ENCODE results near the gene SRGAP3. TPM values are rescaled to one million over a fixed set of nuclear protein-coding genes. Genes with fewer than 3 reads are reported as not detected.

SRGAP3 gene
- total and polyA plus RNA-seq, 8 donors: 0.31 to 31.7 (median 5.8) TPM

- peak in 1 of 2 donors; percentile 48 for DNase-seq
- intact Hi-C loops (cut with DNase I; ENCODE audit: low total_unique reads): no loop called here
- H3K27ac ChIP-seq: no peak overlapping the region
- no peak for TF ChIP-seq POLR2AphosphoS5 (IDR thresholded peaks at IDR 0.05)
- no peak for TF ChIP-seq POLR2A (IDR thresholded peaks at IDR 0.05)
- TF ChIP-seq CTCF (IDR thresholded peaks at IDR 0.05): no peak
- TF ChIP-seq EP300 (IDR thresholded peaks at IDR 0.05): no peak
- no peaks in the 10 kb centered on the region for H3K36me3 ChIP-seq
- WGBS, 5 donors: 67 to 88% (median 84%) methylated on average over 8 of the region's 8 CpGs
- H3K27me3 ChIP-seq: no peaks in the 10 kb centered on the region
- peaks cover 0 to 12% (median 8%) of the 10 kb centered on the region in 4 donors for H3K4me1 ChIP-seq
- H3K9me3 ChIP-seq: no peaks in the 10 kb centered on the region
- H3K4me3 ChIP-seq: no peak overlapping the region
Measured at GRCh38 chr3:9108876-9109567, 140.4 kb downstream of the SRGAP3 start.

- no peak overlapping the region for H3K4me3 ChIP-seq
- no peaks in the 10 kb centered on the region for H3K9me3 ChIP-seq
- H3K27me3 ChIP-seq: no peaks in the 10 kb centered on the region
- no peak for DNase-seq
- no peaks in the 10 kb centered on the region for H3K36me3 ChIP-seq
- intact Hi-C loops (cut with DNase I; ENCODE audit: low total_unique reads): no loop called here
- H3K27ac ChIP-seq: no peak overlapping the region
- peaks cover 0 to 19% (median 11%) of the 10 kb centered on the region in 4 donors for H3K4me1 ChIP-seq
- TF ChIP-seq EP300 (IDR thresholded peaks at IDR 0.05): no peak
- TF ChIP-seq CTCF (IDR thresholded peaks at IDR 0.05): no peak
- WGBS, 5 donors: 84 to 100% (median 94%) methylated on average over 1 of the region's 1 CpG
Measured at GRCh38 chr3:9107738-9108137, 141.7 kb downstream of the SRGAP3 start.

GRCh38 chr3:9105421-9105820 is 144.0 kb downstream of the SRGAP3 start:
- Histone ChIP-seq H3K27ac (no peak overlapping the region), H3K4me1 (peaks cover 0 to 11% (median 10%) of the 10 kb centered on the region in 4 donors), H3K9me3 (no peaks in the 10 kb centered on the region), H3K4me3 (no peak overlapping the region), H3K27me3 (no peaks in the 10 kb centered on the region), H3K36me3 (no peaks in the 10 kb centered on the region)
- TF ChIP-seq EP300 (IDR thresholded peaks at IDR 0.05) (no peak), POLR2AphosphoS5 (IDR thresholded peaks at IDR 0.05) (no peak), POLR2A (IDR thresholded peaks at IDR 0.05) (no peak)
- DNase-seq: no peak
- WGBS, 5 donors: 70 to 86% (median 75%) methylated on average over 1 of the region's 1 CpG
- intact Hi-C loops (cut with DNase I; ENCODE audit: low total_unique reads): no loop called here

- H3K36me3 ChIP-seq: no peaks in the 10 kb centered on the region
- H3K27me3 ChIP-seq: no peaks in the 10 kb centered on the region
- H3K9me3 ChIP-seq: no peaks in the 10 kb centered on the region
- DNase-seq: no peak
- intact Hi-C loops (cut with DNase I; ENCODE audit: low total_unique reads): no loop called here
- H3K27ac ChIP-seq: no peak overlapping the region
- H3K4me1 ChIP-seq: peaks cover 0 to 12% (median 10%) of the 10 kb centered on the region in 4 donors
- H3K4me3 ChIP-seq: no peak overlapping the region
- 94 to 99% (median 96%) methylated on average over 4 of the region's 4 CpGs for WGBS, 5 donors
- no peak for TF ChIP-seq CTCF (IDR thresholded peaks at IDR 0.05)
Measured at GRCh38 chr3:9104121-9104520, 145.3 kb downstream of the SRGAP3 start.

GRCh38 chr3:9102240-9102981 is 147.0 kb downstream of the SRGAP3 start:
- Histone ChIP-seq H3K4me3 (no peak overlapping the region), H3K27ac (peak overlapping the region in 1 of 5 donors; percentile 62), H3K4me1 (peaks cover 0 to 20% (median 10%) of the 10 kb centered on the region in 4 donors), H3K36me3 (no peaks in the 10 kb centered on the region), H3K9me3 (no peaks in the 10 kb centered on the region), H3K27me3 (no peaks in the 10 kb centered on the region)
- 74 to 85% (median 80%) methylated on average over 12 of the region's 12 CpGs for WGBS, 5 donors
- TF ChIP-seq POLR2A (IDR thresholded peaks at IDR 0.05) (no peak), EP300 (IDR thresholded peaks at IDR 0.05) (no peak), CTCF (IDR thresholded peaks at IDR 0.05) (no peak), POLR2AphosphoS5 (IDR thresholded peaks at IDR 0.05) (no peak)
- DNase-seq: peak in 1 of 2 donors; percentile 46
- intact Hi-C loops (cut with DNase I; ENCODE audit: low total_unique reads): no loop called here
